ENCODE data around the gene COL4A2.

DNA sequence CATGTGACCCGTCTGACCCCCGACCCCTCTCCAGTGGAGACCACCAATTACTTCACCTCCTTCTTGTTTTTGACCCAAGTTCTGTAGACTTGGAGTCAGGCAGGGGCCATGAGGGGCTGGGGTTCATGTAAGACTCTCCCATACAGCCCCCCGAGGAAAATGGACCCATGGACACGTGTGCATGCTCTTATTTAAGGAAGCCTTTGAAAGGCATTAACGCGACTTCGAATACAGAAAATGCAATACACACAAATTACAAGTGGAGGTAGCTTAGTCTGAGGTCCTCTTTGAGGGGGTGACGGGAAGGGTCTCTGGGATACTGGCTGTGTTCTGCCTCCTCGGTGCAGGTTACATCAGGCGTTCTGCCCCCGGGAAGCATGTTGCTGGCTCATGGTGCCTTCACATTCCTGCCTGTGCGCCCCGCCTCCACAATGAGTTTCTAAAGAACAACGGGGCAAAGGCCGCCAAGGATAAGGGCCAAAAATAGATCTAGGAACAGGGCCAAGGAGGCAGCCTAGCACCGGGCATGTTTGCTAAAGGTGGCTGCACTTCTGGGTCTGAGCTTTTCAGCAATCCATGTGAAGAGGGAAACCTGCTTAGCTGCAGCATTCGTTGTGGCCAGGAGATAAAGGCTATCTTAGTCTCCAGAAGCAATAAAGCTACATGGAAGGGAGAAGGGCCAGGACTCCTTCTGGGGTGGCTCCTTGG is 199.9 kb downstream of the COL4A2 start:
- TF ChIP-seq, protein P1, sequence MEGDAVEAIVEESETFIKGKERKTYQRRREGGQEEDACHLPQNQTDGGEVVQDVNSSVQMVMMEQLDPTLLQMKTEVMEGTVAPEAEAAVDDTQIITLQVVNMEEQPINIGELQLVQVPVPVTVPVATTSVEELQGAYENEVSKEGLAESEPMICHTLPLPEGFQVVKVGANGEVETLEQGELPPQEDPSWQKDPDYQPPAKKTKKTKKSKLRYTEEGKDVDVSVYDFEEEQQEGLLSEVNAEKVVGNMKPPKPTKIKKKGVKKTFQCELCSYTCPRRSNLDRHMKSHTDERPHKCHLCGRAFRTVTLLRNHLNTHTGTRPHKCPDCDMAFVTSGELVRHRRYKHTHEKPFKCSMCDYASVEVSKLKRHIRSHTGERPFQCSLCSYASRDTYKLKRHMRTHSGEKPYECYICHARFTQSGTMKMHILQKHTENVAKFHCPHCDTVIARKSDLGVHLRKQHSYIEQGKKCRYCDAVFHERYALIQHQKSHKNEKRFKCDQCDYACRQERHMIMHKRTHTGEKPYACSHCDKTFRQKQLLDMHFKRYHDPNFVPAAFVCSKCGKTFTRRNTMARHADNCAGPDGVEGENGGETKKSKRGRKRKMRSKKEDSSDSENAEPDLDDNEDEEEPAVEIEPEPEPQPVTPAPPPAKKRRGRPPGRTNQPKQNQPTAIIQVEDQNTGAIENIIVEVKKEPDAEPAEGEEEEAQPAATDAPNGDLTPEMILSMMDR (optimal IDR thresholded peaks at IDR 0.05 in 1 of 3, IDR thresholded peaks at IDR 0.05 in 1 of 3, conservative IDR thresholded peaks at IDR 0.05 in 1 of 3; ENCODE audit: extremely low read depth in 1 of 3, insufficient read depth in 2 of 3, low read length in 3 of 3): no peak
- no peak for TF ChIP-seq EZH2 (IDR thresholded peaks at IDR 0.05; ENCODE audit: low read length)

All from keratinocyte (primary cell).